Measurements from ENCODE around the gene CISH. TPM values are rescaled to one million over a fixed set of nuclear protein-coding genes. Genes with fewer than 3 reads are reported as not detected.

Gene CISH
- total and polyA plus RNA-seq, 9 of the 15 experiments (the other 6 are each of a cell fraction or from before 2014, with no cell fraction given): 1.7 to 47.7 (median 18.3) TPM

DNA sequence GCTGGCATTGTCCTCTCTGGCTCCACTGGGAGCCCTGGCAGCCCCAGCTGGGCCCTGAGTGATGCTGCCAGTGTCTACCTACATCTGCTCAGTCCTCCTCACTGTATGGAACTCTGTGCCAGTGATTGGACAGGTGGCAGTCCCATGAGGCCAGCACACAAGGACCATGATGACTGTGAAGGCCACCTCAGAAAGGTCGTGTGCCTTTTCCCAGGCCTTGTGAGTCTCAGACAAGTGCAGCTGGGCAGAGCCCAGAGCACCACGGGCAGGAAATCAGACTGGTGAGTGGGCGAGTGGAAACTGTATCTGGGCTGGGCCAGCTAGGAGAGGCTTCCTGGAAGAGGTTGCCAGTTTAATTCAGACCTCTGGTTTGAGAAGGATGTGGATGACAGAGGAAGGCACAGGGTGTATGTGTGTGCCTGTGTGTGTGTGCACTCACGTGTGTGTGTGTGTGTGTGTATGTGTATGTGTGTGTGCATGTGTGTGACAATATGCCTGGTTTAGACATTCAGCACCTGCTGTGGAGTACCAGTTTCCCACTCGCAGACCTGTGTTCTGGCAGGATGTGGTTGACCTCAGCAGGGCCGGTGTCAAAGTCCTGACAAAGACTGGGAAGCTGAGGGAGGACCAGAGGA lies 12.4 kb upstream of the CISH start:
- H3K27me3 ChIP-seq (ENCODE audit: control insufficient read depth in 2 of 2, insufficient read depth in 2 of 2, low read length in 2 of 2): no peaks in the 10 kb centered on the region
- H3K4me2 ChIP-seq (ENCODE audit: insufficient read depth, low read length): no peak overlapping the region
- ChIA-PET POLR2A (interaction anchor here (0.6 to 2.2 kb wide), 2 partner anchors 8 to 159 kb away, joined by 3 to 9 read pairs; no protein-coding TSS in a partner anchor), CTCF (ENCODE audit: low intra/inter-chr PET ratio) (no interaction called here)
- no peak for TF ChIP-seq ZKSCAN3 (CRISPR knock-in tag; IDR thresholded peaks at IDR 0.05)
- in situ Hi-C loops (cut with MboI) (no loop called here), intact Hi-C loops (cut with micrococcal nuclease) (no loop called here)
- no peak overlapping the region for H2AFZ ChIP-seq (ENCODE audit: low read depth, low read length)
- H3K4me3 ChIP-seq: no peak overlapping the region
- no peak for FAIRE-seq
- no peak overlapping the region; a peak in 1 of 4 replicates for H3K9ac ChIP-seq (ENCODE audit: insufficient read depth in 1 of 2, low read depth in 2 of 2, low read length in 2 of 2)
- H4K20me1 ChIP-seq (replicated peaks; ENCODE audit: control insufficient read depth, insufficient read depth, low read length): peaks cover 8% of the 10 kb centered on the region; the same call in 1 of the 2 replicates
- DNase-seq (ENCODE audit: extremely low read depth in 1 of 4, low spot score in 3 of 4): no peak
- WGBS (ENCODE audit: insufficient coverage, low coverage, missing lambda C conversion rate): 92% methylated on average over 2 of the region's 6 CpGs
- H3K4me1 ChIP-seq (replicated peaks in 1 of 2; ENCODE audit: control insufficient read depth in 2 of 2, insufficient read depth in 2 of 2, low read length in 2 of 2): peaks cover 0 to 10% of the 10 kb centered on the region in 2 experiments; a peak in 3 of 5 replicates
- no peaks in the 10 kb centered on the region for H3K9me3 ChIP-seq (replicated peaks; ENCODE audit: control insufficient read depth, insufficient read depth, low read depth, low read length)
- peaks cover 59% of the 10 kb centered on the region; the same call in 2 of the 3 replicates for H3K36me3 ChIP-seq (ENCODE audit: control insufficient read depth, insufficient read depth, low read length)
- H3K27ac ChIP-seq (ENCODE audit: extremely low read depth, low read depth, low read length): no peak overlapping the region
- ATAC-seq: no peak
- no peaks in the 10 kb centered on the region for H3K9me1 ChIP-seq (ENCODE audit: control insufficient read depth, insufficient read depth, low read length)
- no TSS peak for BruUV-seq (replicated peaks)
- H3K79me2 ChIP-seq (ENCODE audit: control insufficient read depth, insufficient read depth, low read length): peaks cover 31% of the 10 kb centered on the region

DNA sequence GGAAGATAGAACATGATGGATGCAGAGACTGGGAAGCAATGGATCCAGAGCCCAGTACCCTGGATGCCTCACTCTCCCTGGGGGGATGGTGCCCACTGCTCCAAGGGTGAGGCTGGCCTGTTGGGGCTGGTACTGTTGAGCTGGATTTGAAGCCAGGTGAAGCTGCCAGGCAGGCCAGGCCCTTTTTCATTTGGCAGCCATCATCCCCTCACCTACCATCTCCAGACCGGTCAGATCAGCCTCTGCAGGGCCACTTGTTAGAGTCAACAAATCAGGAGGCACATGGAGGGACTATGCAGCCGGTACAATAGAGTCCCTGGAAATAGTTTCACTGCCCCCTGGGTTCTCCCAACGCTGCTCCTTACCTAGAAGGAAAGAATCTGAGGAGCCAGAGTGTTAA lies 11.3 kb upstream of the CISH start:
- H3K79me2 ChIP-seq (ENCODE audit: control insufficient read depth, insufficient read depth, low read length): peaks cover 40% of the 10 kb centered on the region
- in situ Hi-C loops (cut with MboI) (no loop called here), intact Hi-C loops (cut with micrococcal nuclease) (no loop called here)
- peaks cover 6 to 14% of the 10 kb centered on the region in 2 experiments; a peak in 4 of 5 replicates for H3K4me1 ChIP-seq (replicated peaks in 1 of 2; ENCODE audit: control insufficient read depth in 2 of 2, insufficient read depth in 2 of 2, low read length in 2 of 2)
- no peak overlapping the region for H3K4me3 ChIP-seq
- no peak overlapping the region for H3K9ac ChIP-seq (ENCODE audit: insufficient read depth in 1 of 2, low read depth in 2 of 2, low read length in 2 of 2)
- H4K20me1 ChIP-seq (replicated peaks; ENCODE audit: control insufficient read depth, insufficient read depth, low read length): peaks cover 8% of the 10 kb centered on the region; the same call in 1 of the 2 replicates
- TF ChIP-seq GTF2E2 (tag; IDR thresholded peaks at IDR 0.05): no peak
- TF ChIP-seq, protein P1, sequence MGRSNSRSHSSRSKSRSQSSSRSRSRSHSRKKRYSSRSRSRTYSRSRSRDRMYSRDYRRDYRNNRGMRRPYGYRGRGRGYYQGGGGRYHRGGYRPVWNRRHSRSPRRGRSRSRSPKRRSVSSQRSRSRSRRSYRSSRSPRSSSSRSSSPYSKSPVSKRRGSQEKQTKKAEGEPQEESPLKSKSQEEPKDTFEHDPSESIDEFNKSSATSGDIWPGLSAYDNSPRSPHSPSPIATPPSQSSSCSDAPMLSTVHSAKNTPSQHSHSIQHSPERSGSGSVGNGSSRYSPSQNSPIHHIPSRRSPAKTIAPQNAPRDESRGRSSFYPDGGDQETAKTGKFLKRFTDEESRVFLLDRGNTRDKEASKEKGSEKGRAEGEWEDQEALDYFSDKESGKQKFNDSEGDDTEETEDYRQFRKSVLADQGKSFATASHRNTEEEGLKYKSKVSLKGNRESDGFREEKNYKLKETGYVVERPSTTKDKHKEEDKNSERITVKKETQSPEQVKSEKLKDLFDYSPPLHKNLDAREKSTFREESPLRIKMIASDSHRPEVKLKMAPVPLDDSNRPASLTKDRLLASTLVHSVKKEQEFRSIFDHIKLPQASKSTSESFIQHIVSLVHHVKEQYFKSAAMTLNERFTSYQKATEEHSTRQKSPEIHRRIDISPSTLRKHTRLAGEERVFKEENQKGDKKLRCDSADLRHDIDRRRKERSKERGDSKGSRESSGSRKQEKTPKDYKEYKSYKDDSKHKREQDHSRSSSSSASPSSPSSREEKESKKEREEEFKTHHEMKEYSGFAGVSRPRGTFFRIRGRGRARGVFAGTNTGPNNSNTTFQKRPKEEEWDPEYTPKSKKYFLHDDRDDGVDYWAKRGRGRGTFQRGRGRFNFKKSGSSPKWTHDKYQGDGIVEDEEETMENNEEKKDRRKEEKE (IDR thresholded peaks at IDR 0.05; ENCODE audit: borderline replicate concordance in 1 of 2, control insufficient read depth in 1 of 2, low read depth in 2 of 2, low read length in 1 of 2): no peak
- ATAC-seq: no peak
- 73% methylated on average over 3 of the region's 3 CpGs for WGBS (ENCODE audit: insufficient coverage, low coverage, missing lambda C conversion rate)
- BruUV-seq (replicated peaks): no TSS peak
- peaks cover 56% of the 10 kb centered on the region; the same call in 2 of the 3 replicates for H3K36me3 ChIP-seq (ENCODE audit: control insufficient read depth, insufficient read depth, low read length)
- CTCF ChIA-PET (ENCODE audit: low intra/inter-chr PET ratio): no interaction called here
- H3K27ac ChIP-seq (ENCODE audit: extremely low read depth, low read depth, low read length): no peak overlapping the region
- no peak overlapping the region for H2AFZ ChIP-seq (ENCODE audit: low read depth, low read length)
- POLR2A ChIA-PET: interaction anchor here (2.2 kb wide), 1 partner anchor 9 kb away, joined by 9 read pairs; no protein-coding TSS in a partner anchor
- no peak for FAIRE-seq
- DNase-seq (ENCODE audit: extremely low read depth in 1 of 4, low spot score in 3 of 4): no peak
- no peak overlapping the region for H3K4me2 ChIP-seq (ENCODE audit: insufficient read depth, low read length)
- H3K27me3 ChIP-seq (ENCODE audit: control insufficient read depth in 2 of 2, insufficient read depth in 2 of 2, low read length in 2 of 2): no peaks in the 10 kb centered on the region
- no peaks in the 10 kb centered on the region for H3K9me1 ChIP-seq (ENCODE audit: control insufficient read depth, insufficient read depth, low read length)
- no peaks in the 10 kb centered on the region for H3K9me3 ChIP-seq (replicated peaks; ENCODE audit: control insufficient read depth, insufficient read depth, low read depth, low read length)

All from K562 (cell line).